CD4-positive, alpha-beta T cell (primary cell): ENCODE results near the gene ARL10. TPM values are rescaled to one million over a fixed set of nuclear protein-coding genes. Genes with fewer than 3 reads are reported as not detected.
A peak's percentile ranks its signal among the peaks of the same experiment; 100 is the strongest.

Source experiments
- ATAC-seq: fragments of 200-7000 bp; cut with Tn5 transposase; one replicate; pipeline ENCODE4 v1.10.0; 2022; ENCODE audit warnings: mild to moderate bottlenecking; ENCODE audit not compliant: poor library complexity
- CTCF ChIA-PET: fragments of 350-600 bp; sonication (Branson Sonifier 250); formaldehyde crosslinking; loops from one replicate; lab custom pipeline; 2021; ENCODE audit warnings: antibody characterized with exemption, inconsistent platforms; lab: Charles Lee
- POLR2A ChIA-PET: fragments of 350-600 bp; sonication (Branson Sonifier 250); formaldehyde crosslinking; loops from one replicate; lab custom pipeline; 2021; ENCODE audit warnings: antibody characterized with exemption, inconsistent platforms; lab: Charles Lee
- DNase-seq, 14 experiments: peaks; one replicate each; pipeline ENCODE4 v3.0.0-alpha.2; 2013 to 2020; ENCODE audit warnings: mixed read lengths in 2 of 14
- H3K27ac ChIP-seq, 2 donors: one replicate each; pipeline versions ENCODE4 v1.5.1 to v1.7.0; 2013; ENCODE audit warnings: low read length in 2 of 2, low read depth in 1 of 2, mild to moderate bottlenecking in 1 of 2
- H3K27me3 ChIP-seq, 2 experiments: 1 replicate in 1 of 2; 2 replicates in 1 of 2; pipeline versions ENCODE4 v1.6.1 to v1.7.0; 2013; ENCODE audit warnings: low read length in 2 of 2, control low read depth in 1 of 2, mild to moderate bottlenecking in 1 of 2, moderate library complexity in 1 of 2; ENCODE audit not compliant: insufficient read depth in 2 of 2, control insufficient read depth in 1 of 2
- H3K36me3 ChIP-seq: one replicate; pipeline ENCODE4 v1.6.1; 2013; ENCODE audit warnings: low read length, control low read depth; ENCODE audit not compliant: insufficient read depth
- H3K4me1 ChIP-seq: one replicate; pipeline ENCODE4 v1.6.1; 2013; ENCODE audit warnings: low read length, control low read depth; ENCODE audit not compliant: insufficient read depth
- H3K4me3 ChIP-seq: one replicate; pipeline ENCODE4 v1.5.1; 2013; ENCODE audit warnings: mild to moderate bottlenecking, low read length, moderate library complexity
- H3K9me3 ChIP-seq, 2 experiments: 1 replicate in 1 of 2; 2 replicates in 1 of 2; pipeline versions ENCODE4 v1.6.1 to v1.7.0; 2013; ENCODE audit warnings: low read length in 2 of 2, mild to moderate bottlenecking in 2 of 2, control low read depth in 1 of 2, moderate library complexity in 1 of 2; ENCODE audit not compliant: control insufficient read depth in 1 of 2, insufficient read depth in 1 of 2
- H3K27ac Mint-ChIP-seq: one replicate; pipeline ENCODE4 v1.8.0; 2020; ENCODE audit warnings: mixed read lengths
- H3K27me3 Mint-ChIP-seq: one replicate; pipeline ENCODE4 v1.8.0; 2021; ENCODE audit warnings: mixed read lengths
- H3K36me3 Mint-ChIP-seq: one replicate; pipeline ENCODE4 v1.8.0; 2021; ENCODE audit warnings: low read depth, mixed read lengths
- H3K4me1 Mint-ChIP-seq: one replicate; pipeline ENCODE4 v1.8.0; 2021; ENCODE audit warnings: low read depth, mixed read lengths
- H3K4me3 Mint-ChIP-seq: one replicate; pipeline ENCODE4 v1.8.0; 2020; ENCODE audit warnings: mild to moderate bottlenecking, mixed read lengths
- H3K9me3 Mint-ChIP-seq: one replicate; pipeline ENCODE4 v1.8.0; 2020; ENCODE audit warnings: mixed read lengths
- intact Hi-C, 2 experiments: fragments of 100-400 bp; cut with DNase I in 1 of 2; cut with micrococcal nuclease in 1 of 2; formaldehyde crosslinking; loops; one replicate each; pipeline versions ENCODE4 v1.15.1 to v1.9.0; 2023 to 2025; cut with DNase I, micrococcal nuclease
- total RNA-seq, 174 experiments: library from RNA in 2 of 174; stranded (reverse) in 2 of 174; gene quantifications; one replicate each; pipeline ENCODE4 v1.2.3 and lab custom pipeline; 2021 to 2026
- TF ChIP-seq, protein P1 (sequence below): fragments of 200-600 bp; IDR thresholded peaks from one replicate; pipeline ENCODE4 v1.8.0; 2022; ENCODE audit warnings: antibody characterized with exemption, mild to moderate bottlenecking

Gene ARL10
- total RNA-seq, 2 experiments from 2014 or later, result 3.2 to 4.4 TPM

DNA sequence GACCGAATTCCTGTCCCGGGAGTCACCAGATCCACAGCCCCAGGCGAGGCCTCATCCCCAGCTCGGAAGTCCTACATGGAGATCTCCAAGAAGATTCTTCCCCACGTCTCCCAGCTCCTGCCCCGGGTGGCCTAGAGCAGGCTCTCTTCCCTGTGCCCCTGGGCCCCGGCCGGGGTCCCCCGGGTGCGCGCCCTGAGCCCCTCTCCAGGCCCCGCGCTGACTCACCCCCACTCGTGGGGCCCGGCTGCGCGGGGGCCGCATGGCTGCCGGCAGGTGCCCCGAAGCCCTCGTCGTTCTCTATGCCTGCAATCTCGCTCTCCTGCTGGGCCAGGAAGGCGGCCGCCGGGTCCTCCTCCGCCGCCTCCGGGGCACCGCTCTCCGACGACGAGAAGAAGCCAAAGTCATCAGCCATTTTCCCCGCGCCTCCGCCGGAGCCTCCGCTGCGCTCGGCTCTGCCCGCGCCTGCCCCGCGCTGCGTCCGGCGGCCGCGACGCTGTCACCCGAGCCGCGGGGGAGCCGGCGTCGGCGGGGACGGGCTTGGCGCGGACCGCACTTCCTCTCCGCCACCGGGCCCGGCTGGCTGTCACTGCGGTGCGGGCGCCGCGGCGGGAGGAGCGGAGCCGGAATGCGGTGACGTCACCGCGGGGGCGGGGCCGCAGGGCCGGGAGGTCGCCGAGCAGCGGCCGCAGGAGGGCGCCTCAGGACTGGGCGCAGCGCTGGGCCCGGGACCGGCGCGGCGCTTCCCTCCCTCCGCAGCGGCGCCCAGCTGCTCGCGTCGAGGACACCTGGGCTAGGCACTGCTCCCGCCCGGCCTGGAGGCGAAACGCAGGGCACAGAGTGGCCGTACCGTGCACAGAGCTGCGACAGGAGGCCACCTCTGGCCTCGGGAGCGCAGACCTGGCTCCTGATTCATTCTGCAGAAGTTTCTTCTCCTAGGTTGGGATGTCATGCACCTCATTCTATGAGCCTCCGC lies 51.0 kb downstream of the ARL10 start, which contains the start of gene CLTB:
TSS of gene CLTB (minus strand) at position 588 of the 973 bp plus-strand sequence. CDS start at position 412, 176 bp downstream.
- DNase-seq (peak; percentile 79 to 98 (median 92)), ATAC-seq (peak; percentile 90)
- H3K4me1 ChIP-seq, result peaks cover 37% of the 10 kb centered on the region
- no peaks in the 10 kb centered on the region for H3K9me3 Mint-ChIP-seq
- intact Hi-C loops, result loop anchor here (1.0 to 5.0 kb wide), 9 partner anchors 31 to 241 kb away; partner anchors contain the start of genes KIAA1191 (in 1 of the 2) and RNF44 (in 1 of the 2)
- no peaks in the 10 kb centered on the region for H3K27me3 Mint-ChIP-seq
- CTCF ChIA-PET, result interaction anchor here (0.6 to 3.7 kb wide), 28 partner anchors 10 to 242 kb away, joined by 3 to 37 read pairs (median 4); partner anchors contain the start of genes FAF2, KIAA1191 and RNF44
- peak within 1 kb of the TSS; percentile 18 to 61 for H3K27ac ChIP-seq
- POLR2A ChIA-PET, result interaction anchor here (0.7 to 3.6 kb wide), 12 partner anchors 25 to 245 kb away, joined by 3 to 40 read pairs (median 5); partner anchors contain the start of genes FAF2, KIAA1191 and RNF44
- H3K27ac Mint-ChIP-seq, result peak within 1 kb of the TSS; percentile 86
- H3K4me3 Mint-ChIP-seq, result peak within 1 kb of the TSS; percentile 89
- H3K9me3 ChIP-seq, result no peaks in the 10 kb centered on the region
- peaks cover 5% of the 10 kb centered on the region for H3K36me3 ChIP-seq
- H3K4me3 ChIP-seq, result peak within 1 kb of the TSS; percentile 65
- TF ChIP-seq, protein P1, sequence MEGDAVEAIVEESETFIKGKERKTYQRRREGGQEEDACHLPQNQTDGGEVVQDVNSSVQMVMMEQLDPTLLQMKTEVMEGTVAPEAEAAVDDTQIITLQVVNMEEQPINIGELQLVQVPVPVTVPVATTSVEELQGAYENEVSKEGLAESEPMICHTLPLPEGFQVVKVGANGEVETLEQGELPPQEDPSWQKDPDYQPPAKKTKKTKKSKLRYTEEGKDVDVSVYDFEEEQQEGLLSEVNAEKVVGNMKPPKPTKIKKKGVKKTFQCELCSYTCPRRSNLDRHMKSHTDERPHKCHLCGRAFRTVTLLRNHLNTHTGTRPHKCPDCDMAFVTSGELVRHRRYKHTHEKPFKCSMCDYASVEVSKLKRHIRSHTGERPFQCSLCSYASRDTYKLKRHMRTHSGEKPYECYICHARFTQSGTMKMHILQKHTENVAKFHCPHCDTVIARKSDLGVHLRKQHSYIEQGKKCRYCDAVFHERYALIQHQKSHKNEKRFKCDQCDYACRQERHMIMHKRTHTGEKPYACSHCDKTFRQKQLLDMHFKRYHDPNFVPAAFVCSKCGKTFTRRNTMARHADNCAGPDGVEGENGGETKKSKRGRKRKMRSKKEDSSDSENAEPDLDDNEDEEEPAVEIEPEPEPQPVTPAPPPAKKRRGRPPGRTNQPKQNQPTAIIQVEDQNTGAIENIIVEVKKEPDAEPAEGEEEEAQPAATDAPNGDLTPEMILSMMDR, result peak; percentile 41
- H3K4me1 Mint-ChIP-seq, result peaks cover 42% of the 10 kb centered on the region
- peaks cover 10% of the 10 kb centered on the region for H3K36me3 Mint-ChIP-seq
- H3K27me3 ChIP-seq, result no peaks in the 10 kb centered on the region

DNA sequence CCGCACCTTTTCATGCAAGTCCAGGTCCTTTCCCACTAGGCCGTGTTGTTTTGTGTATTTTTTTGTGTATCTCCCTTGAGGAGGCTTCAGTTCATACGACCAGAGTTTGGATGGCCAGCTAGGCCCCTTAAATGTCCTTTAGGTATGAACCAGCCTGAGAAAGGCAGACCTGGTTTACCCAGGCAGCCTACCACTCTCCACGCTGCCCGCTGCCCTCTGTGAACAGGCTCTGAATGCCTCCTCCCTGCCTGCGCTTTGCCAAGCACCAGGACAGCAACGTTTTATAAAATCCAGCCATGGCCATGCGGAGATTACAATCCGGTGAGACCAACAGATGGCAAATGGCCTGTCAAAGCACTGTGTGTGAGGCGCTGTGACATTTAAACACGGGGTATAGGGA lies 51.7 kb downstream of the ARL10 start:
- ChIA-PET CTCF (interaction anchor here (0.6 to 3.7 kb wide), 27 partner anchors 9 to 242 kb away, joined by 3 to 37 read pairs (median 4); partner anchors contain the start of genes FAF2, KIAA1191 and RNF44), POLR2A (interaction anchor here (0.7 to 3.6 kb wide), 9 partner anchors 30 to 244 kb away, joined by 3 to 40 read pairs (median 6); partner anchors contain the start of genes FAF2, KIAA1191 and RNF44)
- no peak for ATAC-seq
- no peak for DNase-seq
- Histone ChIP-seq H3K27ac (peak overlapping the region in 1 of 2 donors; percentile 3), H3K4me1 (peaks cover 37% of the 10 kb centered on the region), H3K9me3 (no peaks in the 10 kb centered on the region), H3K36me3 (peaks cover 5% of the 10 kb centered on the region), H3K4me3 (peak overlapping the region; percentile 37), H3K27me3 (no peaks in the 10 kb centered on the region)
- H3K9me3 Mint-ChIP-seq, result no peaks in the 10 kb centered on the region
- intact Hi-C loops, result loop anchor here (1.0 to 5.0 kb wide), 10 partner anchors 30 to 240 kb away; partner anchors contain the start of genes KIAA1191 (in 1 of the 2) and RNF44 (in 1 of the 2)
- TF ChIP-seq, protein P1, result no peak
- peak overlapping the region; percentile 80 for H3K4me3 Mint-ChIP-seq
- peak overlapping the region; percentile 76 for H3K27ac Mint-ChIP-seq
- H3K36me3 Mint-ChIP-seq, result peaks cover 6% of the 10 kb centered on the region
- no peaks in the 10 kb centered on the region for H3K27me3 Mint-ChIP-seq
- H3K4me1 Mint-ChIP-seq, result peaks cover 38% of the 10 kb centered on the region

DNA sequence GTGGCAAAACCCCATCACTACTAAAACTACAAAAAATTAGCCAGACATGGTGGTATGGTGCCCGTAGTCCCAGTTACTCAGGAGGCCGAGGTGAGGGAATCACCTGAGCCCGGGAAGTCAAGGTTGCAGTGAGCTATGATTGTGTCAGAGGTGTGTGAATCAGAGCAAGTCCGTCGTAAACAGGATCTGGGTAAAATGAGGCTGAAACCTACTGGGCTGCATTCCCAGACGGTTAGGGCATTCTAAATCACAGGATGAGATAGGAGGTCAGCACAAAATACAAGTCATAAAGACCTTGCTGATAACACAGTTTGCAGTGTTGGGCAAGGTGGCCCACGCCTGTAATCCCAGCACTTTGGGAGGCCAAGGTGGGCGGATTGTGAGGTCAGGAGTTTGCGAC lies 53.0 kb downstream of the ARL10 start:
- CTCF ChIA-PET, result interaction anchor here (1.0 kb wide), 1 partner anchor 179 kb away, joined by 3 read pairs; no protein-coding TSS in a partner anchor
- H3K9me3 Mint-ChIP-seq, result no peaks in the 10 kb centered on the region
- peaks cover 6% of the 10 kb centered on the region for H3K36me3 Mint-ChIP-seq
- ATAC-seq (no peak), DNase-seq (no peak)
- no peak overlapping the region for H3K27ac Mint-ChIP-seq
- intact Hi-C loops, result loop anchor here (5.0 kb wide), 2 partner anchors 119 to 239 kb away; partner anchors contain the start of gene RNF44 (in 1 of the 2)
- POLR2A ChIA-PET, result interaction anchor here (1.4 to 3.6 kb wide), 3 partner anchors 29 to 119 kb away, joined by 4 to 40 read pairs (median 21); partner anchors contain the start of genes FAF2 and RNF44
- Histone ChIP-seq H3K4me1 (peaks cover 32% of the 10 kb centered on the region), H3K27me3 (no peaks in the 10 kb centered on the region), H3K36me3 (no peaks in the 10 kb centered on the region), H3K4me3 (no peak overlapping the region), H3K27ac (no peak overlapping the region), H3K9me3 (no peaks in the 10 kb centered on the region)
- peaks cover 5% of the 10 kb centered on the region for H3K27me3 Mint-ChIP-seq
- H3K4me1 Mint-ChIP-seq, result peaks cover 30% of the 10 kb centered on the region
- TF ChIP-seq, protein P1, result no peak
- H3K4me3 Mint-ChIP-seq, result no peak overlapping the region
